ENCODE measurements around the gene S100A16.
"Not testable (repeated sequence)": the region's sequence is repeated elsewhere in the genome, so short reads cannot be mapped to it uniquely, and the experiment has no call there.

The S100A16 gene

GRCh38 chr1:153585006-153585405 is 27.9 kb downstream of the S100A16 start:
- DNase-seq = no peak

- DNase-seq = no peak
Observed at GRCh38 chr1:153583976-153584375, 29.0 kb downstream of the S100A16 start.

GRCh38 chr1:153583514-153583913 is 29.4 kb downstream of the S100A16 start:
- not testable (repeated sequence) for DNase-seq

GRCh38 chr1:153582836-153583235 is 30.1 kb downstream of the S100A16 start:
- not testable (repeated sequence) for DNase-seq

GRCh38 chr1:153578936-153579335 is 34.0 kb downstream of the S100A16 start:
- DNase-seq = no peak

GRCh38 chr1:153578490-153578889 is 34.4 kb downstream of the S100A16 start:
- no peak for DNase-seq

GRCh38 chr1:153577624-153578051 is 35.3 kb downstream of the S100A16 start:
- no peak for DNase-seq

- DNase-seq = no peak
Observed at GRCh38 chr1:153577138-153577537, 35.8 kb downstream of the S100A16 start.

GRCh38 chr1:153575497-153575896 is 37.4 kb downstream of the S100A16 start:
- DNase-seq = not testable (repeated sequence)

- DNase-seq = not testable (repeated sequence)
Observed at GRCh38 chr1:153575081-153575491, 37.9 kb downstream of the S100A16 start.

GRCh38 chr1:153573351-153573750 is 39.6 kb downstream of the S100A16 start:
- DNase-seq = no peak

GRCh38 chr1:153572569-153573015 is 40.3 kb downstream of the S100A16 start:
- peak in 2 of 5 experiments; percentile 22 to 56 for DNase-seq

GRCh38 chr1:153571706-153572105 is 41.2 kb downstream of the S100A16 start:
- DNase-seq = no peak

- DNase-seq = no peak
Observed at GRCh38 chr1:153570874-153571273, 42.1 kb downstream of the S100A16 start.

GRCh38 chr1:153569465-153569864 is 43.5 kb downstream of the S100A16 start:
- DNase-seq = no peak

GRCh38 chr1:153568367-153569099 is 44.4 kb downstream of the S100A16 start:
- peak; percentile 59 to 79 (median 65) for DNase-seq

- peak in 1 of 5 experiments; percentile 39 for DNase-seq
Observed at GRCh38 chr1:153567621-153568366, 45.1 kb downstream of the S100A16 start.

GRCh38 chr1:153566414-153567371 is 46.2 kb downstream of the S100A16 start:
- DNase-seq = peak; percentile 24 to 89 (median 53)

- DNase-seq = peak in 2 of 5 experiments; percentile 32 to 33
Observed at GRCh38 chr1:153565529-153566374, 47.2 kb downstream of the S100A16 start, which contains the start of gene S100A2. Gene S100A2, minus strand, starts transcription at chr1:153565844. Its CDS starts 1,967 bp downstream, at chr1:153563877.

GRCh38 chr1:153563991-153564390 is 48.9 kb downstream of the S100A16 start:
- DNase-seq = no peak

GRCh38 chr1:153563483-153563901 is 49.4 kb downstream of the S100A16 start:
- no peak for DNase-seq

Measured in T-helper 2 cell (primary cell).